HG03159 (cell line): ENCODE data around the gene ADGRG6.
"Not testable (repeated sequence)": the region's sequence is repeated elsewhere in the genome, so short reads cannot be mapped to it uniquely, and the experiment has no call there.

Source experiments
- ATAC-seq: cut with Tn5 transposase; IDR thresholded peaks from one replicate; pipeline ENCODE4 v1.9.1; 2021; ENCODE audit warnings: mild to moderate bottlenecking, moderate library complexity; ENCODE audit not compliant: unreplicated experiment

ADGRG6 gene

DNA sequence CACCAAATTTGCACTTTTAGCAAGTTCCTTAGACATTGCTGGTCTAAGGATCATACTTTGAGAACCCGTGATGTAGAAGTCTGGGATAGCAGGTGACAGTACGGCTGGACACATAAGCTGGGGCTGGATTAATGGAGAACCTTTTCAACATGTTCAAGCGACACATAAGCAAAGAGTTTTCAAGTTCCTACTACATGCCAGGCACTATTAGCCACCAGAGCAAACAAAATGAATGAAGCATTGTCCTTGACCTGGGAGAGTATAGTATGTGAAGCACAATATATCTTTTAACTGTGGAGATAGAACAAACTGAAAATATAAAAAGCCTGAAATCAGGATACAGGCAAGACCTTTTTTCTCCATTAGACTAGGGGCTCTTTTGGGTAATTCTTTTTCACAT lies 102.9 kb downstream of the ADGRG6 start:
- ATAC-seq, result no peak

DNA sequence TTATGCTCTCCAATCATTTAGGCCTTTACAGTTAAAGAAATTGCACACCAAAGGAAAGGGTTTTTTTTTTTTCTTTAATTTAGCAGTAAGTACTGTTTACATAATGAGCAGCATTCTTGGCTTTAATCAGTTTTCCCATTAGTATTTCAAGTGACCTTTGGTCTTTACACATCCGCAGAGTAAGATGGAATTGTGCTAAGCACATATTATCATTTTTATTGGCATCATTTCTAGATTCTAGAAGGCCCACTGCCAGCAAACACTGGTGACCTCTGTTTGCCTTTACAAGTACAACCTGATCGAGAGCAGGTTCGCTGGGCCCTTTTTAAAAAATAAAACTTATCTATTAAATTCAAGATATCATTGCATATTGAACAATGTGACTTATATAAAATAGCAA lies 104.3 kb downstream of the ADGRG6 start:
- no peak for ATAC-seq

DNA sequence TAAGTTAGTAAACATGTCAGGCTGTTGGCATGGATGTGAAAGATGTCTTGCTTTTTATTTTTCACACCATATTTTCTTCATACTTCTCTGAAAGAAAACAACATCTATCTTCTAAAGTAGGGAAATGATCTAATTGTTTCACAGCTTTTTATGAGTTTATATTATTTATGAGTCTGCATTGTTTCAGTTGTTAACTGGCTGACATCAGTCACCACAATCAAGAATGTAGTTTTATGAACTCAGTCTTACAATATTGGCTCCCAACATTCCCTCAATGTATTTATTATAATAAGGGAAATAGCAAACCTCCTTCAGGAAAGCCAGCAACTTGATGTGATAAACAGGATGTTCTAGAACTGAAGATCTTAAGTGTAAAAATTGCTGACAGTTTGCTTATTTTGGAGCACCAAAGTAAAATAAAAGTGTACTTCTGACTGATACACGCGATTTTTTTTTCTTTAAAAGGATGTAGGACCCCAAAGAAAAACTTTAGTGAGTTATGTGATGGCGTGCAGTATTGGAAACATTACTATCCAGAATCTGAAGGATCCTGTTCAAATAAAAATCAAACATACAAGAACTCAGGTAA lies 106.0 kb downstream of the ADGRG6 start:
- ATAC-seq, result no peak

DNA sequence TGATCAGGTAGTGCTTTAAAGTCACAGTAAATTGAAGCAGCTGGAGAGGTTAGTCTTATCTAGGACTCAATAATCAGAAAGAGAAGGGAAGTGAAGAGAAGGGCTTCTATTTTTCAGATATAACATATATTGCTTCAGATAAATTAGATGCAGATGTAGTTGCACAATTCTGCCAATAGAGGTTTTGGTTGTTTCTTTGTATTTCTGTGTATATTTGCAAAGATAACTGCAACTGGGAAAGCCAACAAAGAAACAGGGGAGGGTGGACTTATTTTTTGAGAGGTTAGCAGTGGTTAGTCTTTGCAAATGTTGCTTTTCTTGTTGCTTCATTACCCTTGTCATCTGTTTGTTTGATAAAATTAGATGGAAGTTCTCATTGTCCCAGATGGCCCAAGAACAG lies 106.6 kb downstream of the ADGRG6 start:
- ATAC-seq, result no peak

DNA sequence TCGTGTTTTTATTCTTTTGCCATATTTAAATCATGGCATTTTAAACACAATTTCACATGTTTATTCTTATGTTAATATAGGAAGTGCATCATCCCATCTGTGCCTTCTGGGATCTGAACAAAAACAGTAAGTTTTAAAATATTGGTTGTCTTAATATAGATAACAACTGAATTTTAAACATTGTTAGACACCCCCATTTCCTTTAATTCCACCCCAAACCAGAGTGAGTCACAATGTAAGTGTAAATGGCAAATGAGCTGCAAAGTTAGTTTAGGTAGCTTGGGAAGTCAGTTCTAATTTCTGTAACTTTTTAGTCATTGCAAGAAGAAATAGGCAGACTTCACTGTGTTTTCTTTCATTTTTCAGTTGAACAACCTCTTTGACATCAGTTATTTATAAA lies 108.0 kb downstream of the ADGRG6 start:
- no peak for ATAC-seq

DNA sequence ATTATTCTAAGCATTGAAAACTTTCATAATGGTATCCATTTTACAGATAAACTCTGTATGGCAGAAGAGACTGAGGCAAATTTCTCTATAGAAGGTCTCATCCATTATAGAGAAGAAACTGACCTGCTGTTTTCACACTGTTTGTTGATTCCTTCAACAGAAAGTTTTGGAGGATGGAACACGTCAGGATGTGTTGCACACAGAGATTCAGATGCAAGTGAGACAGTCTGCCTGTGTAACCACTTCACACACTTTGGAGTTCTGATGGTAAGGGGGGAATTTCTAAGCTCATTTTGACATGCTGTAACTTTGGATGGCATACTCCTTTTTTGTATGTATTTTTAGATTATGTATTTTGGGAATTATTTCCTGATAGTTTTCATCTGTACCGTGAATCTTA lies 109.3 kb downstream of the ADGRG6 start:
- ATAC-seq, result no peak

DNA sequence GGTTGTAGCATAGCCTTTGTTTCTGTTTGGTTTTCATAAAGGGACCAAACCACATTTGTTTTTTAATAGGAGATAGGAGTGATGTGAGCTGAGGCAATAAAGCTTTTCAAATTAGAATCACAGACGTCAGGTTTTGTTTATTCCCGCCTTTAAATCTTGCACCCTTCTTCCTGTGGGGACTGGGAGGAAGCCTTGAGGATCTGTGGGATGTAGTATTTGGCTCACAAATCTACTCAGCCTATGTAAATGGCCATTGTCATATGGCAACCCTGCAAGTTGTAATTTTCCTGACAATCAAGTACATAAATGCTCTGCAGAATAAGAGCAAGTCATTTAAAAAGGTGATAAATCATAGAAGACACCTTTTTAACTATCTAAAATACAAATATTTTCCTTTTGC lies 110.4 kb downstream of the ADGRG6 start:
- ATAC-seq, result no peak

DNA sequence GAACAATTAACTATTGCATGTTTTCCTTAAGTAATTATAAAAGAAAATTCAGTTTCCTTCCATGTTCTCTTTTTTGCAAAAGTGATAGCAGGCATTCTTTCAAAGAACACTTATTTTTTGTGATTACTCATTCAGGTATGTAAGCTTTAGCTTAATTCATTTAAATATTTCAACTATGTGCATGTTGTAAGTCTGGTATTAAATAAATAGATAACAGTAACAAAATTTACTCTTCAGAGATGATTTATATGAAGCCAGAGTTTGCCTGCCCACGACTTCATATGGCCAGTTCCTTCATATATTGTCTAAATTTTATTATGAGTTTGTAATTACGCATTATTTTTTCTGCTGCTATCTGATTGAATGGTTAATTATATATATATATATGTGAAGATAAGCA lies 110.9 kb downstream of the ADGRG6 start:
- no peak for ATAC-seq

DNA sequence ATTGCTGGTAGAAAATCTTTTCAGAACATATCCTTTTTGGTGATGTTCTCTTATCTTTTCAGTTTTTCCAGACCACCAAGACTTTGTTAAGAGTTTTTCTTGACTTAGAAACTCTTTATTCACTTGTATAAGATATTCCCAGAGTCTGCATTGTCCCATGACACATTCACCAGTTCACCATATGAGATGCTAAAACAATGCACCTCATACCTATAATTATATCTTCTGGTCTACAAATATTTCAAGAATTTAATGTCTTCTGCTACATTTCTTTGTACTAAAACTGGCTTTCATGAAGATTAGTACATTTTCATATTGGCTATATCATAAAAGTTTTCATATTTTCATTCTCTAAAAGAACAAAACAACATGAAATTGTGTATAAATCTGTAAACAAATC lies 111.3 kb downstream of the ADGRG6 start:
- no peak for ATAC-seq

DNA sequence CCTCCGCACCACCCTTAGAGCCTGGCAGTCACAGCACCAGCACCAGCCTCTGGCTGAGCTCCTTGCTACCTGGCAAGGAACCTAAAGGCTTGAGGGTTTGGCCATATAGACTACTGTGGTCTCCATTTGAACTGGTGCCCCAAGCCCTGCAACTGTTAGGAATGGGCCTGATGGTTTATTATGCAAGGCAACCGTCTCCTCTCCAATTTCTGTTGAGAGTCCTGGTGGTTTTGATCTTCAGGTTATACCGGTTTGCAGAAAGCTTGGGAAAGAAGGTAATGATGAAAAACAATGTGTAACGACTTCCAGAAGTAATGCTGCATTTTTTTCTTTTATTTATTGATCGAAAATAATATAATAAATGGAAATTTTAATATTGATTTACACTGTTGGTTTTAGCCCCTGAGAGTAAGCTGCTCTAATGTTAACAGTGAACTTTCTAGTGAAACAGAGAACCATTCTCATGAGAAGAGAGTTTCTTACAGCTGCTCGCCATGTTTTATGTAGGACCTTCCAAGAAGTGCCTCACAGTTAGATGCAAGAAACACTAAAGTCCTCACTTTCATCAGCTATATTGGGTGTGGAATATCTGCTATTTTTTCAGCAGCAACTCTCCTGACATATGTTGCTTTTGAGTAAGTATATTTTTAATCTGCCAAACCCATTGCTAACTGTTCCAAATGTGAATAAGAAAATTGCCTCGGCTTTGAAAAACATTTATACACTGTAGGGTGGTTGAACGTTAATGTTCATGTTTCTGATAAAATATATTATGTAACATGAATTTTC lies 112.8 kb downstream of the ADGRG6 start:
- ATAC-seq, result no peak

DNA sequence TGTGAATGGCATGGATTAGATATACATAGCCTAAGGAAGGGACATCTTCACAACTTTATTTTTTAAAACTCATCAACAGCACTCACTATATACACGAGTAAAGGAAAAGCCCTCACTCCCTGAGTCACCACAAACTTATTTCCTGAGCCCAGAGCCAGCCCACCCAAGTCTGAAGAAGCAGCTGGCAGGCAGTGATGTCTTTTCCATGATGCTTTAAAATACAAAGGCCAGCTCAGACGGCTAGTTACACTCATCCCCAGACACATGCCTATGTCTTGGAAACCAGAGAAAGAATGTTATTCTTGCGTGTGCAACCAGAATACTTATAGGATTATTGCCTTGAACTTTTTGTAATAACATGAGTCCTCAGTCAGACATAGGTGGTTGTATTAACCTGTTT lies 114.4 kb downstream of the ADGRG6 start:
- no peak for ATAC-seq

DNA sequence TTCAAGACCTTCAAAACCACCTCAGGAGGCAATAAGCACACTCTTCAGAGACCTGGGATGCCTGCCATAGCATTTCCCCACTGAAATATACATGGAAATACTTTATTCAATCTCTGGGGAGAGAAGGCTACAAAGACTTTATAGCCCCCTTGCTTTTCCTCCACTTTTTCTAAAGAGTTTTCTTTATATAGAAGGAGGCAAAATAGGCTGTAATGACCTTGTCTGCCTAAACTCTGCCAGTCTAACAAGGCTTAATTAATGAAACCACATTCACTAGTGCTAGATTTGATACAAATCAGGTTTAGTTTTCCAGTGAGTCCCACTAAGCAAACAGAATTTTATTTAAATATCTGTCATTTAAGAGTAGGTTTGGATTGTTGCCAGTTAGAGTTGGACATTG lies 114.9 kb downstream of the ADGRG6 start:
- no peak for ATAC-seq

DNA sequence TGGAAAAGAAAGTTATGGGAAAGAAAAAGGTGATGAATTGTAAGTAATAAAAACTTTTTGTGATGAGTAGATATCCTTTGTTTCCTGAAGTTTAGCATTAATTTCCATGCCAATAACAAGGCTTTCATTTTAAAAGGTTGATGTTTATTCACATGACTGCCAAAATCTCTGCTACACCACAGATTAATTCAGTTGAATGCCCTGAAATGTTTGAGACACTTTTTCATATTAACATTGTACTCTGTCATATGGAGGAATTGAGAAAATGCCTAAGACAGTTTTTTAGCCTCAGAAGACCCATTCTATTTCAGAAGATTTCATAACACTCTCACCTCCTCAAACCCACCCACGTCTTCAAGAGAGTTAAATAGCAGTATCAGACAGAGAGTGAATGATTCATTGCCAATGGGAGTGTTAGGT lies 115.5 kb downstream of the ADGRG6 start:
- ATAC-seq, result no peak

DNA sequence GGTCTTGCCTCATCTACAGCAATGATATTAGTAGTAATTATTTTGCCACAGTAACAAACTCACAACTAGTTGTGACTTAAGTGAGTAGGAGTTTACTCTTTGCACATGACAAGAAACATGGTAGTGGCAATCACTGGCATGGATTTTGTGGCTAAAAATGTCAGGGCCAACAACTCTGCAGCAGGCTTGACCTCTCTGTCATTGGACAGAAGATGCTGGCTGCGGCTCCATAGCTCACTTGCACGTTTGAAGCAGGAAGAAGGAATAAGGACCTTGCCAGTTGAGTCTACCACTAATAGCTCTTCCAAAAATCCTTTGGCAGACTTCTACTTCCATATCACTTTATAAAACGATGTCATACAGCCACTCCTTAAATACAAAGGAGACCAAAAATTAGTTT lies 117.3 kb downstream of the ADGRG6 start:
- ATAC-seq, result no peak

DNA sequence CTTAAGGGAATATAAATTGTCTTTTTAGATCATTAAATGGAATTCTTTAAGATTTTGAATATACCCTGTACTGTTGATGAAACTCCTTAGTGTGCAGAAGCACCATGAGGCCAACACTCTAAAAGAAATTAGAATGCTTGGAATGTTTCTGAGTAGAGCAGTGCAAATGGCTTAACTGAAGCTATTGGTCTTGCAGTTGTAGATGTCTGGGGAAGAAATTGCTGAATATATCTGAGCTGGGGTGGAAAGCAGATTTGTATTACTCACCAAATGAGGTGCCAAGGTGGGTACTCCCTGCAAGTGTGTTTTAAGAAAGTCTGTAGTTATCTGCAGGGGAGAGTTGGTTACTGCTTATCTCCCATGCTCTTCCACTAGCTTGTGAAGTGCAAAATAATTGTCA lies 119.0 kb downstream of the ADGRG6 start:
- ATAC-seq, result no peak

DNA sequence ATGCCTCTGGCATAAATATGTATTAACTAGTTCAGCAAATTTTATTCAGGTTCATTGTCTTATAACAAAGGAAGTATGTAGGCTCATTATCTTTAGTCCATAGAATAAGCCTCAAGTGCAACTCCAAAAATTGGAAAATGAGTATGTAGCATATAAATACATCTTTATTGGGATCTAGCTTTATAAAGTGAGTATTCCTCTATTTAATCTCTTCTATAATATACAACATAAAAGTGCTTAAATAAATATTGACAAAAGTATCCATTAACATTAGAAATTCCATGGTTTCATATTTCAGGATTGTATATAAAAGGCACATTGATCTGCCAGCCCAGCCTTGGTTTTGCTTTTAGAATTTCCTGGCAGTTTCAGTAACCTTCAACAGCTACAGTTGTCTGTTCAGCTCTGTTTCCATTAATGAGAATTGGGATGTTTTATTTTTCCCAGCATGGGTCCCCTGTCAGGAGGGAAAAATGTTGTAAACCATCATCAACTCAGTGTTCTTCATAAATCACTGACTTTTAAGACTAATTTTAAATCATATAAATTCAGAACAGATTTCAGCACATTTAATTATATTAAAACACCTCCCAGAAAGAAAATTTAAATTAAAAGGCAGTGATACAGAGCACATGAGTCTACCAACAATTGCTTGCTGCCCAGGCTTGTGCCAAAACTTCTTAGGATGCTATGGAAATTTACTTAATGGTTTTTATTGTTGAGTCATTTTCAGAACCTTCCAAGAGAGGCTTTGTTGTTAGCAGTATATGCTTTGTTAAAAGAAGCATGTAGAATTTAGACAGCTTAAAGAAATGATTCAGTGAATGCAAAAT lies 119.7 kb downstream of the ADGRG6 start:
- ATAC-seq, result no peak

DNA sequence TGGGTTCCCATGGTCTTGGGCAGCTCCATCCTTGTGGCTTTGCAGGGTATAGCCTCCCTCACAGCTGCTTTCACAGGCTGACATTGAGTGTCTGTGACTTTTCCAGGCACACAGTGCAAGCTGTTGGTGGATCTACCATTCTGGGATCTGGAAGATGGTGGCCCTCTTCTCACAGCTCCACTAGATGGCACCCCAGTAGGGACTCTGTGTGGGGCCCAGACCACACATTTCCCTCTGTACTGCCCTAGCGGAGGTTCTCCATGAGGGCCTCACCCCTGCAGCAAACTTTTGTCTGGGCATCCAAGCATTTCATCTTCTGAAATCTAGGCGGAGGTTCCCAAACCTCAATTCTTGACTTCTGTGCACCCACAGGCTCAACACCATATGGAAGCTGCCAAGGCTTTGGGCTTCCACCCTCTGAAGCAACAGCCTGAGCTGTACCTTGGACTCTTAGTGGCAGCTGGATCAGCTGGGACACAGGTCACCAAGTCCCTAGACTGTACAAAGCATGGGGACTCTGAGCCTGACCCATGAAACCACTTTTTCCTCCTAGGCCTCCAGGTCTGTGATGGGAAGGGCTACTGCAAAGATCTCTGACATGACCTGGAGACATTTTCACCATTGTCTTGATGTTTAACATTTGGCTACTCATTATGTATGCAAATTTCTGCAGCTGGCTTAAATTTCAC lies 124.8 kb downstream of the ADGRG6 start:
- ATAC-seq, result not testable (repeated sequence)

DNA sequence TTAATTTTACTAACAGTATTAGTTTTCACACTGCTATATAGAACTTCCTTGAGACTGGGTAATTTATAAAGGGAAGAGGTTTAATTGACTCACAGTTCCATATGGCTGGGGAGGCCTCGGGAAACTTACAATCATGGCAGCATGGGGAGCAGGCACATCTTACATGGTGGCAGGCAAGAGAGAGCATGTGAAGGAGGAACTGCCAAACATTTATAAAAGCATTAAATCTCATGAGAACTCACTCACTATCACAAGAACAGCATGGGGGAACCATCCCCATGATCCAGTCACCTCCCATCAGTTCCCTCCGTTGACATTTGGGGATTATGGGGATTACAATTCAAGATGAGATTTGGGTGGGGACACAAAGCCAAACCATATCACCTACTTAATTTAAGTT lies 126.7 kb downstream of the ADGRG6 start:
- ATAC-seq, result not testable (repeated sequence)

DNA sequence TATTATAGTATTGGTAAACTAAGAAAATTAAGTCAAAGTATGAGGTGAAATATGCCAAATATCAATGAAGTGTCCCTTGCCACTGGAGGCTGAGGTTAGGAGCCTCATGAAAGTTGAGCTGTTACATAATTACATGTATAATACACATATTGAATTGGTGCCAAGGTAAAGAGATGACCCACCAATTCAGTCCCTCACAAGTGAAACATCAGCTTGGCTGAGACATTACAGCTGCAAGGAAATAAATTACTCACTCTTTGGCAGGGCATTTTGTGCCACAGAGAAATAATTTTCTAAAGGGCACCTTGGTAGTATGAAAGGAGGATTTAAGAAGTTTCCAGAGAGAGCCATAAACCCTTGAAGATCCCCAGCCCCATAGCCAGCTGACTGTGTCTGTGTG lies 127.4 kb downstream of the ADGRG6 start:
- ATAC-seq, result no peak

DNA sequence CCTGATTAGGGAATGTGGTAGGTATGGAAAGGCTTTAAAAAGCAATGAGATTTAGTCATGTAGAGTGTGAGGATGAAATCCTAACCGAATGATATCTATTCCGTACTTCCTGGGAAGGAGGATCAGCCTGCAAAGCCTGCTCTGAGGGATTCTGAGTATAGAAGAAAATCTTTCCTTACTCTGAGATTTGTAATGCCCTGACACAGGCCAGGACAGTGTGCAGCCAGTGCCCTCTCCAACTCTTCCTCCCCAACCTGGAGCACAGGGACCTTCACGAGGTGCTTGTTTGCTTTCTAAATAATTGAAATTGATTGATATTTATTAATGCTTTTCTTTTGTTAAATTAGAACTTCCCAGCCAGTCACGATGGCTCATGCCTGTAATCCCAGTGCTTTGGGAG lies 131.6 kb downstream of the ADGRG6 start:
- ATAC-seq, result no peak

DNA sequence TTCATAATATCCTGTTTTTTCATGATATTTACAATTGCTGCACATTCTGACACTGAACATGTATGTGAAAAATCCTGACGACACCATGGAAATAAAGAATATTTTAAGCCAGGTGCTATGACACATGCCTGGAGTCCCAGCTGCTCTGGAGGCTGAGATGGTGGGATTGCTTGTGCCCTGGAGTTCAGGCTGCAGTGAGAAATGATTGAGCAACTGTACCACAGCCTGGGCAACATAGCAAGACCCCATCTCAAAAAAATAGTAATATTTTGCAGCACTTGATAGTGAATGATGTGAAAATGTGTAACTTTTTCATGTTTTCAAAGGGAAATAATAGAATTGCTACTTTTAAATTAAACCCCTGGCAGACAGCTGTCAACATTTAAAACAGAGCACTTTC lies 137.1 kb downstream of the ADGRG6 start:
- no peak for ATAC-seq
